Measurements from ENCODE around the gene MRC1.

GRCh38 chr10:17943033-17943745 is 134.0 kb downstream of the MRC1 start:
- TF ChIP-seq TFAM (CRISPR knock-in tag; conservative IDR thresholded peaks at IDR 0.05) (no peak), MYC (IDR thresholded peaks at IDR 0.05; ENCODE audit: low read depth, low read length) (no peak), MYC (CRISPR knock-in tag; IDR thresholded peaks at IDR 0.05; ENCODE audit: borderline replicate concordance, low read depth) (no peak), ZBTB49 (CRISPR knock-in tag; IDR thresholded peaks at IDR 0.05; ENCODE audit: borderline replicate concordance) (no peak), CTCF (IDR thresholded peaks at IDR 0.05 in 2 of 3, conservative IDR thresholded peaks at IDR 0.05 in 1 of 3; ENCODE audit: insufficient read depth in 2 of 3, low read depth in 1 of 3, low read length in 3 of 3) (no peak), TFAP4 (CRISPR knock-in tag; IDR thresholded peaks at IDR 0.05; ENCODE audit: borderline replicate concordance) (no peak), RBM14 (IDR thresholded peaks at IDR 0.05; ENCODE audit: borderline replicate concordance, insufficient read depth, low read depth, low read length) (no peak), FOXK2 (conservative IDR thresholded peaks at IDR 0.05 in 1 of 2, IDR thresholded peaks at IDR 0.05 in 1 of 2; ENCODE audit: low read depth in 2 of 2) (no peak), SIX5 (IDR thresholded peaks at IDR 0.05; ENCODE audit: borderline replicate concordance in 1 of 2, insufficient read depth in 1 of 2, low read depth in 1 of 2, low read length in 2 of 2) (no peak), POLR2A (conservative IDR thresholded peaks at IDR 0.05) (no peak), ATF1 (CRISPR knock-in tag; IDR thresholded peaks at IDR 0.05) (no peak), ATF1 (tag; IDR thresholded peaks at IDR 0.05) (no peak), CHD4 (IDR thresholded peaks at IDR 0.05; ENCODE audit: insufficient read depth, insufficient replicate concordance, low read depth, low read length, poor library complexity, severe bottlenecking) (no peak), REST (IDR thresholded peaks at IDR 0.05; ENCODE audit: borderline replicate concordance) (no peak), REST (CRISPR knock-in tag; IDR thresholded peaks at IDR 0.05; ENCODE audit: low read depth) (no peak), MAX (CRISPR knock-in tag; IDR thresholded peaks at IDR 0.05) (no peak)

Data from K562 (cell line).